GM04504 (cell line): Measurements from ENCODE around the gene PPL.
"Not testable (repeated sequence)": the region's sequence is repeated elsewhere in the genome, so short reads cannot be mapped to it uniquely, and the experiment has no call there.

Experiments
- DNase-seq: peaks from one replicate; pipeline ENCODE4 v3.0.0-alpha.2; 2012; ENCODE audit warnings: low read depth

PPL gene

DNA sequence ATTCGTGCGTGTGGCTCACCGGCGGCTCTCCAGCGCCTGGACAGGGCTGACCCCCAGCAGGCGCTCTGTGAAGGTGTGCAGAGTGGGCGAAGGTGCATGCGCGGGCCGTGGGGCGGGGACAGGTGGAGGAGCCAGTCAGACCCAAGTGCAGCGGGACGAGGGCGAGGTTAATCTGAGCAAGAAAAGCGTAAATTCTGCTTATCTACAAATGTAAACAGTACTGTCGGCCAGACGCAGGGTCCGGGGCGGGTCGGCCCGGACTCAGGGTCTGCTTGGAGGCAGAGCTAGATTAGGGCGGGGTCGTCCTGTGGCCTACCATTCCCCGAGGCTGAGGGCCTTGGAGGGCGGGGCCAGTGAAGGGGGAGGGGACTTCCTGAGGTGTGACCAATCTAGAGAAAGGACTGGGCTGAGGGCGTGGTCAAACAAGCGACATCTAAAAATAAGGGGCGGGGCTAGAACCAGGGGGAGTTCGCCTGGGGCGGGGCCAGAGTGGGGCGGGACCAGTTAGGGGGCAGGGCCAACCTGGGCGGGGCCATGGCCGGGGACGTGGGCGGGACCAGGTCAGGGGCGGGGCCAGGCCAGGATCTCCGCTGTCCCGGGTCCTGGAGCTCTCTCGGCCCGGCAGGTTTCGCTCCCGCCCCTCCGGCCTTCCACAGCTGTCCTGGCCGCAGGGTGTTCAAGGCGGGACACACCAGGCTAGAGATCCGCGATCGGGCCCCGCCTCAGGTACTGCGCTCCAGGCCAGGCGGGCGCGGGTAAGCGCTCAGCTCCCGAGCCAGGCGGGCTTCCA is 21.0 kb upstream of the PPL start, which contains the start of gene SEC14L5:
Gene SEC14L5, plus strand, starts transcription at position 611 of the 790 bp plus-strand sequence. CDS start 994 bp downstream, outside the sequence.
- DNase-seq, result peak; percentile 93

DNA sequence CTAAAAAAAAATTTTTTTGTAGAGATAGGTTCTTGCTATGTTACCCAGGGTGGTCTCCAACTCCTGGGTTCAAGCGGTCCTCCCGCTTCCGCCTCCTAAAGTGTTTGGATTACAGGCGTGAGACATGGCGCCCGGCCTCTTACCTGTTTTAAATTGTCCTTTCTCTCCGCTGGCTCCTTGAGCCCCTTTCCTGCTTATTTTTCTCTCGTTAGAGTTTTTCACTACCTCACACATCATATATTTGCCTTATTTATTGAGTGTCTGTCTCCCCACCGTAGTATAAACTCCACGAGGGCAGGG is 20.4 kb upstream of the PPL start:
- no peak for DNase-seq

DNA sequence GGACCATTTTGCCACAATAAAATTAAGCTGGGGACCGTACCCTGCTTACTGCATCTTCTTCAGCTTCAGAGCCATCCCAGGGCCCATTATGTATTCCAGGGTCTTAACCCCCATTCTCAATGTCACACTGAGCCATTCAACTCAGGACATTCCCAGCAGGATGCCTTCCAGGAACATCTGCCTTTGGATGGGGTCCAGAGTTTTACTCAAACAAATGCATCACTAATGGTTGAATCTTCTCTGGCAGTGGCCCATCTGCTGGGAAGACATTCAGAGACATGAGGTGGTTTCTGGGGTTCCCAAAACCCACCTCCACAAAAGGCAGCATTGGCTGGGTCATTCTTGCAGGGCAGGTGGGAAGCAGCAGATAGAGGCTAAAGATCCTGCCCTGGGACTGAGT is 17.8 kb upstream of the PPL start:
- DNase-seq, result no peak

DNA sequence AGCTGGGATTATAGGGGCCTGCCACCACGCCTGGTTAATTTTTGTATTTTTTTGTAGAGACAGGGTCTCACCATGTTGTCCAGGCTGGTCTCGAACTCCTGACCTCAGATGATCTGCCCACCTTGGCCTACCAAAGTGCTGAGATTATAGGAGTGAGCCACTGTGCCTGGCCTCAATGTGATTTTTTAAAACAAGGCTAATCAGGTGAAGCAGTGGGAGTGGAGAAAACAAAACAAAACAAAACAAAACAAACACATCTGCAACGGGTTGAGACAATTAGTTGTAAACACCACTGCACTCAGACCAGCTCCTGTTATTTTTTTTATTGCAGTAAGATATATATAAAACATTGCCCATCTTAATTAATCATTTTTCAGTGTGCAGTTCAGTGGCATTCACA is 14.6 kb upstream of the PPL start:
- DNase-seq, result not testable (repeated sequence)

DNA sequence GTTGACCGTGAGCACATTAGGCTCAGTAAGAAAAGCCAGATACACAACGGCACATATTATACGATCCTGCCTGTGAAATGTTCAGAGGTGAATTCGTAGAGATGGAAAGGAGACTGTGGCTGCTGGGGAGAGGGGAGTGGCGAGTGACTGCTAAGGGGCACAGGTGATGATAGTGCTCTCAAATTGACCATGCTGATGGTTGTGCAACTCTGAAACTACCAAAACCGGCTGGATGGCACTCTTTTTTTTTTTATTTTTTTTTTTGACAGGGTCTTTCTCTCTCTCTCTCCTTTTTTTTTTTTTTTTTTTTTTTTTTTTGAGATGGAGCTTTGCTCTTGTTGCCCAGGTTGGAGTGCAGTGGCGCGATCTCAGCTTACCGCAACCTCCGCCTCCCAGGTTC is 13.0 kb upstream of the PPL start:
- no peak for DNase-seq

DNA sequence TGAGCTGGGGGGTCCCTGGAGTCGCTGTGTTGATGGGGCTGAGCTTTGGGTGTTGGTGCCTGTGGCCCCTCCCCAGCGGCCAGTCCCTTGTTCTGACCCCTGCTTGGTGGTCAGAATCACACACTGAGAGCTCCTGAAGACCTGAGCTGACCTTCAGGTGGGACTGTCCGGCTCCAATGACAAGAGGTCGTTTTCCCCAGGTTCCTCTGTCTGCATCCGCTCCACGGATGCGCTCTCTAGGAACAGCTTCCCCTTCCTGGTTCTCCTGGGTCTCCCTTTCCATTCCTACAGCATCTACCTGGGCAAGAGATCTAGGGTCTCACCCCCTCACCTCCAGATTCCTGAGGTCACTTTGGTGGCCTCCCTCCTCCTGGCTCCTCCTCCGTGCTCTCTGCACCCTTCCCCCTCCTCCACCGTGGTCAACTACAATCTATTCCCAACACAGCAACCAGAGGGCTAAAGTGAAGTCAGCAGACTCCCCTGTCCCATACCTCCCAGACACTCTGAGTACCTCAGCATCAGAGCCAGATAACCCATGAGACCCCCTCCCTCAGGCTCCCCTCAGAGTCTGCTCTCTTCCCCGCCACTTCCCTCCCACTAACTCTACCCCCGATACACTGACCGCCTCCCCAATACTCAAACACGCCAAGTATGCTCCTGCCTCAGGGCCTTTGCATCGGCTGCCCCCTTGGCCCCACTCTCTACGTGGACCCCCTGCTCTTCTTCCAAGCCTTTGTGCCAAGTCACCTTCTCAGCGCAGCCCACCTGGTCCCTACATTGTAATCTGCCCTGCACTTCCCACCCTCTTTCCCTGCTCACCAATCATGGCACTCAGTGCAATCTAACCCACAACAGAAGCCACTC is 12.2 kb upstream of the PPL start:
- no peak for DNase-seq

DNA sequence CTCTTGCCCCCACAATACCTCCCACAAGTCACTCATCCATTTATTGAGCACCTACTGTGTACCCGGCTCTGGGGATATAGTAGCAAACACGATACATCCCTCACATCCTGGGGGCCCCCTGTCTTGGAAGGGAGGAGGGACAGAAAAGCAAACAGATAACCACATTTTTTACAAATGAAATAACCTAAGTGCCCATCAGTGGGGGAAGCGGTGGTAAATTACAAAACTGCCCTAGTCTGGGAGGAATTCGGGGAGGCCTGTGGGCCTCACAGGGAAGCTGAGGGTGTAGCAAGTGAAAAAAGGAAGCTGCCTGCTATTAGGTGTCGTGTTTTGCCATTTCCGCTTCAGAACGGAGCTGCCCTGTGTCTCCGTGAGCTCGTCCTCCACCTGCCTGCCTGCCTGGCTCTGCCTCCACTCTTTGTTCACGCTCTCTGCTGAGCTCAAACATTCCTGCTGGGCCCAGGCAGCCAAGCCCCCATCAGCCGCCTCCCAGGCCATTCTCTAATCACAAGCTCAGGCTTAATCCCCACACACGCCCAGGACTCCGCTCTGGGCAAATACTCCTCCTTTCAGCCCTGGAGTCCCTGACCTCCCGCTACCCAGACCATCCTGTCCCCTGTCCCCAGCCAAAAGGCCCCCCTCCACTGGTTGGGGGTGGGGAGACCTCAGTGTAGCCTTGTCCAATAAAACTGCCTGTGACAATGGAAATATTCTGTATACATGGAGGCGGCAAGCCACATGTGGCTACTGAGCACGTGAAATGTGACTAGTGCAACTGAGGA is 11.0 kb upstream of the PPL start:
- DNase-seq, result no peak

DNA sequence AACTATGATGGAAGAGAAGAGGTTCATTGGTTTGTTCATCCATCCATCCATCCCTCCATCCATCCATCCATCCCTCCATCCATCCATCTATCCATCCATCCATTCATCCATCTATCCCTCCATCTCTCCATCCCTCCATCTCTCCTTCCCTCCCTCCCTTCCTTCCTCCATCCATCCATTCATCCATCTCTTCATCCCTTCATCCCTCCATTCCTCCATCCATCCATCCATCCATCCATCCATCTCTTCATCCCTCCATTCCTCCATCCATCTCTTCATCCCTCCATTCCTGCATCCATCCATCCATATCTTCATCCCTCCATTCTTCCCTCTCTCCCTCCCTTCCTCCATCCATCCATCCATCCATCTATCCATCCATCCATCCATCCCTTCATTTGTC is 10.0 kb upstream of the PPL start:
- no peak for DNase-seq

DNA sequence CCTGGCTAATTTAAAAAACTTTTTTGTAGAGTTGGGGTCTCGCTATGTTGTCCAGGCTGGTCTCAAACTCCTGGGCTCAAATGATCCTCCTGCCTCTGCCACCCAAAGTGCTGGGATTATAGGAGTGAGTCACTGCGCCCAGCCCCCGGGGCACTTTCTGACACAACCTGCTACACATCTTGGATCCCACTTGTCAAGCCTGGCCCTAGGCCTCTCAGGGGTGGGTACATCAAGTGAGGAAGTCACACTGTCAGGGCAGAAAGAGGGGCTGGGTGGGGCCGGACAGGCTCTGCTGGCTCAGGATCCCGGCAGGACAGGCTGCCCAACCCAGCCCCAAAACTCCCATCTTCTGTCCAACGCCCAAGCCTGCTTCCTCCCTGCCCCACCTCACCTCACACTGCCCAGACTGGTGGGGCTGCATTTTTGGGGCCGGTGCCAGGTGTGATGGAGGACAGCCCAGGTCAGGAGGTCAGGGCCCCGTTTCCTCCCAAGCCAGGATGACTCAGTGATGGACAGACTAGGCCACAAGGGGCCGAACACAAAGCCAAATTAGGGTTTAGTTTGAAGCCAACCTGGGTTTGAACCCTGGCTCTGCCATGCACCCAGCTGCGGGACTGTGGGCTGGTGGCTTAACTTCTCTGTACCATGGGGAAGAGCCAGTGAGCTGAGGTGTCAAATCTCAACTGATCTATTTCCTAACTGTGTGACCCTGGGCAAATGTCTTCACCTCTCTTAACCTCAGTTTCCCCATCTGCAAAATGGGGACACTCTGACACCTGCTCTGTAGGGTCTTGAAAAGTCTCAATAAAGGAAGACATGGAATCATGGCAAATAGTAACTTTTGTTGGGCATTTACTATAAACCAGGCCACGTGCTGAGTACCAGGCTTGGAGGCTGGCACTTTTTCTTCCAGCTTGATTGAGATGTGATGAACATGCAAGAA is 8.9 kb upstream of the PPL start:
- no peak for DNase-seq

DNA sequence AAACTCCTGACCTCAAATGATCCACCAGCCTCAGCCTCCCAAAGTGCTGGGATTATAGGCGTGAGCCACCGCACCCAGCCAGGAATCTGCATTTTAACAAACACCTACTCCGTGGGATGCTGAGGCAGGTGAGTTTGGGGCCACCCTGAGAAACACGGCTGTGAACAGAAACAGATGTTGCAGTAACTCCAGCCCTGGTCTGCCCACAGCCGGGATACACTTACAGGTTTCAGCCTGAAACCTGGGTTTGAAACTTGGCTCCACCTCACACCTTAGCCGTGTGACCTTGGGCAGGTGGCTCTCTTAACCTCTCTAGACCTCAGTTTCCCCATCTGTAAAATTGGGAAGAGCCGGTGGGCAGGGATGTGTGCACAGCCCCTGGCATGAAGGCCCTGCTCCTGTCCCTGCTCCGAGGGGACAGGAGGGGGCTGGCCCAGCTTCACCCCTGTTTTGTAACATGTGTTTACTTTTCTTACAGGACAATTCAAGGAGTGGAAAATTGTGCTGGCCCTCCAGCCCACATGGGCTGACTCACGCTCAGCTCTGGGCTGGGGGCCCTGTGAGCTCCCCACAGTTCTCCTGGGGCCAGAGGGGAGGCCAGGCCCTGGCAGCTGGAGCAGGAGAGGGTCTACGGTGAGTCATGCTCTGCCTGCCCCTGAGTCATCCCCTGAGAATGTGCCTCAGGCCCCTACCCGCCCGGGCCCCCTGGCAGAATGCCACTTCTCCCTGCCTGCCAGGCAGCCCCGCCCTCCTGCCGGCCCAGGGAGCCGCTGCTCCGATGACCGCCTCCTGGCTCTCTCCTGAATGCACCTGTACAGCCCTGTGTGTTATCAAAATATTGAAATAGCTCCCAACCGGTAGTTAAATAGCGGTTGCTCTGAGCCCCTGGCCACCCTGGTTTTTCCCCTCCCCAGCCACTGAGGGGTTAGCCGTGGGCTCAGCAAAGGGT is 7.7 kb upstream of the PPL start:
- peak; percentile 89 for DNase-seq

DNA sequence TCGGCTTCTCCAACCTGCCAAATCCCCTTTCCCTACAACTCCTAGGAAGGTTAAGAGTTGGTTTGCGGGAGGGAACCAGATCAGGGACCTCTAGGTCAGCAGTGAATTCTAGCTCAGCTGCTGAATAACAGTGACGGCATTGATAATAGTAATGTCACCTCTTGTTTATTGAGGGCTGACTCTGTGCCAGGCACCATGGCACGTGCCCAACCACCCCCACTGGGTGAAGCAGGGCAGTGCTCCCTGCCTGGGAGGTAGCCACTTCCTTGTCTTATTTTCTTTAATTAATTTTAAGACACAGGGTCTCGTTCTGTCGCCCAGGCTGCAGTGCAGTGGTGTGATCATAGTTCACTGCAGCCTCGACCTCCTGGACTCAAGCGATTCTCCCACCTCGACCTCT is 5.5 kb upstream of the PPL start:
- DNase-seq, result no peak

DNA sequence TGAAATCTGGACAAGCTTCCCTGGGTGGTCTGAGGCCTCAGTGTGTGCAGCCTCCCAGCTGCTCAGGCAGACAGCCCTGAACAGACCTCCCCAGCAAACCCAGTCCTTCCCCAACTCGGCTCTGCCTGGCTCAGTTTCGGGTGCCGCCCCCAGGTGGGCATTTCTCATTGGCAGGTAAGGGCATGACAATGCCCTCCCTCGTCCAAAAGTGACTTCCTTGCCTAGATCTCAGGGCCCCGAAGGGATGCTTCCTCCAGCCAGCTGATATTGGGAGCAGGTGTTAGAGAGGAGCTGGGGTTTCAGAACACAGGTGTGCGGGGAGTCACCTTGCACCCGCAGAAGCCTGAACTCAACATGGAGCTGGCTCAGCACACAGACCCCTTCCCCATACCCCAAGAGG is 3.8 kb upstream of the PPL start:
- no peak for DNase-seq

DNA sequence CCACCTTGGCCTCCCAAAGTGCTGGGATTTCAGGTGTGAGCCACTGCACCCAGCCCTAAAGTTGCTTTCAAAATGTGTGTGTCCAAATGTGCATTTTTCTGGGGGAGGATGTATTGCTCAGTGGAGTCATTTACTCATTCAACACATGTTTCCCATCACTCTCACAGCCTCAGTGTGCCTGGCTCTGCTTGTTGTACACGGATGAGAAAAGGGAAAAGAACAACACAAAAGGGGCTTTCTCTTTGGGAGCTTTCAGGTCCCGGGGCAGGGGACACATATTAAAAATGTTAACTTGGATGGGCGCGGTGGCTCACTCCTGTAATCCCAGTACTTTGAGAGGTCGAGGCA is 1.7 kb upstream of the PPL start:
- DNase-seq, result no peak

DNA sequence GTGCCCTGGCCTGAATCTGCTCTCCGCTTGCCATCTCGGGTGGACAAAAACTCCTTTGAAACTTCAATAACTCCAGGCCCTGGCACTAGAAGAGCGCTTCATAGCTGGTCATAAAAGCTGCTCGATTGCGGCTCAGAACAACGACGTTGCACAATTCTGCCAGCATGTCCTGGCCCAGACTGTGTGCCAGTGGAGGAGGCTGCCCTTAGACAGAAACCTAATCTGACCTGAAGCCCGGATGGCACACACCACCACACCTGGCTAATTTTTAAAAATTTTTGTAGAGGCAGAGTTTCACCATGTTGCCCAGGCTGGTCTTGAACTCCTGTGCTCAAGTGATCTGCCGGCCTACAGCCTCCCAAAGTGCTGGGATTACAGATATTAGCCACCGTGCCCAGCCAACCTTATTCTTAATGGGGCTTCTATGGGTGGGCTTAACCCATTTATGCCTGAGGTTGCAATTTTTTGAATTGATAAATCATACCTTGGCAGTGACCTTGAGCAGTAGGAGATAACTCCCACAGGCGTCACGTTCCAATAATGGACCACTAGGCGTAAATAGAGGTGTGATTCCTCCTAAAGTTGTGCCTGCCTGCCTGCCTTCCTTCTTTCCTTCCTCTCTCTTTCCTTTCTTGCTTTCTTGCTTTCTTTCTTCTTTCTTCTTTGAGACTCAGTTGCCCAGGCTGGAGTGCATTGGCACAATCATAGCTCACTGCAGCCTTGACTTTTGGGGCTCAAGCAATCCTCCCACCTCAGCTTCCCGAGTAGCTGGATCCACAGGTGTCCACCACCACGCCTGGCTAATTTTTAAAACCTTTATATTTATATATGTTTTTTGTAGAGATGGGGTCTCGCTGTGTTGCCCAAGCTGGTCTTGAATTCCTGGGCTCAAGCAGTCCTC is 1.1 kb upstream of the PPL start:
- no peak for DNase-seq

DNA sequence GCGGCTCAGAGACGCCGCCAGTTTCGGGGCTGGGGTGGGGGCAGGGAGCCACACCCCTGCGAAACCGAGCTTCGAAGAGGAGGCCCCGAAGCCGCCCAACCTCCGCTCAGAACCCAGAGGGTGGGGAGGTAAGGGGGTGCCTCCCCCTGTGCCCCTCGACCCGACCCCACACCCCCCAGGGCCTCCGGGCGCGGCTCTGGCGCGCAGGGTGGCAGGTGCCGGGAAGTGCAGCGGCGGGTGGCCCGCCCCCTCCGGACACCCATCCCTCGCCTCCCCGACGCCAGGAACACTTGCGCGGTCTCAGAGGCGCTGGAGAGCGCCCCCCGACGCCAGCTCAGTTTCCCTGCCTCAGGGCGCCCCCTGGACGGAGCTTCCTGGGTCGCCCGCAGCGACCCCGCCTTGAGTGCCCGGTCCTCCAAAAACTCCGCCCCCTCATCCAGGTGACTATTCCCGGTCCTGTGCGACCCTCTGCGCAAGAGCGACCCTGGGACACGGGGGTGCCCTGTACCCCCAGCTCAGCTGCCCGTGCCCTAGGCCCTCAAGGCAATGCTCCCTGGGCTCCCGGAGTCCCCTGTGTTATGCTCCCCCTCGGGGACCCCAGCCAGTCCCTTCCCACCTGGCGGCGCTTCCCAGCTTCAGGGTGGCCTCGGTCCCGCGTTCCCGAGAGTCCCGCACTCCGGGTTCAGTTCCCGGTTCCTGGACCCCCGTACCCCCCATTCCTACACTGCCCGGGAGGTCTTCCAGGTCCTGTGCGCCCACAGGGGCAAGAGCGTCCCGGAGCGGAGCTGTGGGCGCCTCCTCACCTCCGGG is 562 bp downstream of the PPL start:
- no peak for DNase-seq

DNA sequence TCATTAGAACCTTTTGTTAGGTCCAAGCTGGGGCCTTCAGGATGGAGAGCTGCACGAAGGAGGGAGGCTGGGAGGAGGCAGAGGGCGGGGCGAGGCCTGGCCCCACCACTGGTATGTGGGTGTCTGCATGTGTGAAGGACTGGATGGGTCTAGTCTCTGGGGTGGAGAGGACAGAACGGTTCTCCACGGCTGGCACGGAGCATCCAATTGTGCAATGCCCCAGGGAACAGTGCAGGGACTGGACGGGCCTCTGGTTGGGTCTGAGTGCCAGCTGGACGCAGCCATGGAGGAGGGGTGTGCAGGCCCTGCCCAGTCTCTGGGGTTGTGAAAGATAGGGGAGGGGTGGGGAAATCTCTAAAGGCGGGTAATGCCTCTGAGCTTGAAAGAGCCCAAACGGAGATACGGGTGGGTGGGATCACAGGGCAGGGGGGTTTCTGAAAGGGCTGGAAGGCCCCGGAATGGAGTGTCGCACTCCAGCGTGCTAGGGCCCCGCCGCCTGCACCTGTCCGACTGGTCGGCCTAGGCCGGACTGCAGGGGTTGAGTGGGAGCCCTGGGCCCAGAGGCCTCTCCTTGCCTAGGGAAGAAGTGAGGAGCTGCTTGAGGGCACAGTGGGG is 1.6 kb downstream of the PPL start:
- DNase-seq, result peak; percentile 78

DNA sequence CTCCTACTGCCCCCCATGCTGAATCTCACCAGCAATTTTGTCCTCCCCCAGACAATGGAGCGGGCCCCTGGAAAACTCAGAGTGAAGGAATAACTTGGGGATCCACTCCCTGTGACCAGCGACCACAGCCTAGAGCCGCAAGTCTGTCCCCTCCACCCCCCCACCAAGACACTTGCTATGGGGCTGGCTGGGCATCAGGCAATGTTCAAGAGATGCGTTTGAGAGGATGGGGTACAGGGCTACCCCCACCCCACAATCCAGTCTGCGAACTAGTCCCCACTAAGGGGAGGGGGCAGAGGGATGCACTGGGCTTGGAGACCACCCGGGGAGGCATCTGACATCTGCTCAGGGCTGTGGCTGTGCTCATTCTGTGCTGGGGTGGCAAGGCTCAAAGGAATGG is 2.4 kb downstream of the PPL start:
- no peak for DNase-seq

DNA sequence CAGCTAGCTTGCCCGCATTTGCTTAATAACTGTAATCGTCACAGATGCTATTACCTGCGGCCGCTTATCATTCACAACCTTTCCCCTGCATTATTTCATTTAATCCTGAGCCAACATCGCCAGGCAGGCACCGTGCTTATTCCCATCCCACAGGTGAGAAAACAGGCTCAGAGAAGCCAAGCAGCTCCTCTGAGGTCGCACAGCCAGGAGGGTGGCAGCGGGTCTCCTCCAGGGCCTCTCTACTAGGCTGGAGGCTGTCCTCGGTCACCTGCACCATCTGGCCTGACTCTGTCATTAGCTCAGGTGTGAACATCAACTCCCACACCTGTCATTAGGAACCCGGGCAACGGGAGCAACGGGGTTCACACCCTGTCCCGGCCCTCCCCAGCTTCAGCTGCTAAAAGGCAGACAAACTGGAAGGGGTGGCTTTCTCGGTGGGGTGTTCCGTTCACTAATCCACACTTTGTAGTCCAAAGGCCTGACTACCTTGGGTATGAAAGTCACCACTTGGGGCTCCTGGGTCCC is 3.0 kb downstream of the PPL start:
- DNase-seq, result no peak
